Calu3 (cell line): ENCODE data around the gene POLR3B. TPM values are rescaled to one million over a fixed set of nuclear protein-coding genes. Genes with fewer than 3 reads are reported as not detected.

Experiments used
- BruUV-seq: library from RNA; stranded (reverse); fragments of 400-500 nt; replicated peaks from 2 replicates; lab custom pipeline; 2021; lab: Mats Ljungman, UMichigan
- CTCF ChIA-PET: fragments of 300-600 bp; sonication (Branson Sonifier 250); formaldehyde crosslinking; loops from one replicate; lab custom pipeline; 2022; ENCODE audit warnings: antibody characterized with exemption; lab: Charles Lee
- DNase-seq: peaks from one replicate; pipeline ENCODE4 v3.0.0; 2022
- H3K27ac Mint-ChIP-seq: one replicate; pipeline ENCODE4 v1.8.0; 2022; ENCODE audit warnings: mixed read lengths; ENCODE audit not compliant: unreplicated experiment
- H3K27me3 Mint-ChIP-seq: one replicate; pipeline ENCODE4 v1.8.0; 2022; ENCODE audit warnings: mixed read lengths; ENCODE audit not compliant: unreplicated experiment
- H3K36me3 Mint-ChIP-seq: one replicate; pipeline ENCODE4 v1.8.0; 2022; ENCODE audit warnings: mild to moderate bottlenecking, moderate library complexity, mixed read lengths; ENCODE audit not compliant: insufficient read depth, unreplicated experiment
- H3K4me1 Mint-ChIP-seq: one replicate; pipeline ENCODE4 v1.8.0; 2022; ENCODE audit warnings: mild to moderate bottlenecking, low read depth, mixed read lengths; ENCODE audit not compliant: unreplicated experiment
- H3K4me3 Mint-ChIP-seq: one replicate; pipeline ENCODE4 v1.8.0; 2022; ENCODE audit warnings: mild to moderate bottlenecking, low read depth, moderate library complexity, mixed read lengths; ENCODE audit not compliant: unreplicated experiment
- H3K9me3 Mint-ChIP-seq: one replicate; pipeline ENCODE4 v1.8.0; 2022; ENCODE audit warnings: low read depth, mixed read lengths; ENCODE audit not compliant: unreplicated experiment
- intact Hi-C: fragments of 100-400 bp; cut with micrococcal nuclease; formaldehyde crosslinking; loops from one replicate; pipeline ENCODE4 v1.10.0; 2022; ENCODE audit not compliant: unreplicated experiment
- total RNA-seq: library from RNA; stranded (reverse); gene quantifications from 2 replicates; pipeline ENCODE4 v1.2.3, GENCODE V29; 2022
- TF ChIP-seq, protein P1 (sequence below): fragments of 200-600 bp; IDR thresholded peaks from one replicate; pipeline ENCODE4 v1.8.0; 2022; ENCODE audit warnings: antibody characterized with exemption; ENCODE audit not compliant: unreplicated experiment

Gene POLR3B
- total RNA-seq, 1 experiment from 2014 or later = 13.6 TPM

DNA sequence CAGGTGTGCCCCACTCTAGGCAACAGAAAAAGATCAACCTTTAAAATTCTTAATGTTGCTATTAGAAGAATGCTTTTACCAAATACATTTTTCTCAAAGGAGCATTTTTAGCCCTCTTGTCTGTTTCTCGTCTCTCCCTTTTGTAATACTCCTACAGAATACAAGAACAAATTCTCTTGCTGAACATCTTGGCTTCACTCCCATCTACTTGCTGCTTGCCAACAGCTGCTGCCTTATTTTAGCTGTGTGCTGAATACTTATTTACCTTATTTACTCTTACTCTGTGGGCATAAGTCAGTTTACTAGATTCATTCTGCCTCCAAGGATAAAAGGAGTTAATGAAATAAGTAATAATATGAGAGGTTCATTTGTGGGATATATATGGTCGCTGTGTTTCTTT, 70.8 kb downstream of the POLR3B start:
- TF ChIP-seq, protein P1, sequence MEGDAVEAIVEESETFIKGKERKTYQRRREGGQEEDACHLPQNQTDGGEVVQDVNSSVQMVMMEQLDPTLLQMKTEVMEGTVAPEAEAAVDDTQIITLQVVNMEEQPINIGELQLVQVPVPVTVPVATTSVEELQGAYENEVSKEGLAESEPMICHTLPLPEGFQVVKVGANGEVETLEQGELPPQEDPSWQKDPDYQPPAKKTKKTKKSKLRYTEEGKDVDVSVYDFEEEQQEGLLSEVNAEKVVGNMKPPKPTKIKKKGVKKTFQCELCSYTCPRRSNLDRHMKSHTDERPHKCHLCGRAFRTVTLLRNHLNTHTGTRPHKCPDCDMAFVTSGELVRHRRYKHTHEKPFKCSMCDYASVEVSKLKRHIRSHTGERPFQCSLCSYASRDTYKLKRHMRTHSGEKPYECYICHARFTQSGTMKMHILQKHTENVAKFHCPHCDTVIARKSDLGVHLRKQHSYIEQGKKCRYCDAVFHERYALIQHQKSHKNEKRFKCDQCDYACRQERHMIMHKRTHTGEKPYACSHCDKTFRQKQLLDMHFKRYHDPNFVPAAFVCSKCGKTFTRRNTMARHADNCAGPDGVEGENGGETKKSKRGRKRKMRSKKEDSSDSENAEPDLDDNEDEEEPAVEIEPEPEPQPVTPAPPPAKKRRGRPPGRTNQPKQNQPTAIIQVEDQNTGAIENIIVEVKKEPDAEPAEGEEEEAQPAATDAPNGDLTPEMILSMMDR = no peak
- intact Hi-C loops = no loop called here
- no TSS peak for BruUV-seq
- H3K27me3 Mint-ChIP-seq = no peaks in the 10 kb centered on the region
- H3K4me3 Mint-ChIP-seq = no peak overlapping the region
- no peaks in the 10 kb centered on the region for H3K9me3 Mint-ChIP-seq
- no peak overlapping the region for H3K27ac Mint-ChIP-seq
- H3K36me3 Mint-ChIP-seq = no peaks in the 10 kb centered on the region
- CTCF ChIA-PET = no interaction called here
- H3K4me1 Mint-ChIP-seq = no peaks in the 10 kb centered on the region
- no peak for DNase-seq

DNA sequence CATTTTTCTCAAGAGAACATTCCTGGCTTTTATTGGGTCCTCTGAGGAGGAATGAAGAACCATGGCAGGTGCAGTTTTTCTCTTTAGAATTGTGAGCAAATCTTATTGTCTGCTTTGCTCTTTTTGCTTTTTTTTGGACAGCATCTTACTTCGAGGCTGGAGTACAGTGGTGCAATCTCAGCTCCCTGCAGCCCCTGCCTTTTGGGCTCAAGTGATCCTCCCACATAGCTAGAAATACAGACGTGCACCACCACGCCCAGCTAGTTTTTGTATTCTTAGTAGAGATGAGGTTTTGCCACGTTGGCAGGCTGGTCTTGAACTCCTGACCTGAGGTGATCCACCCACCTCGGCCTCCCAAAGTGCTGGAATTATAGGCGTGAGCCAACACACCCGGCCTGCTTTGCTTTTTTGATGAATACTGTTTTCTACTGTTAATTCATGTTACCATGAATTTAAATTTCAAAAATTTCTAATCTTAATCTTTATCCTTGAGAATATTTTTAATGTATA, 71.5 kb downstream of the POLR3B start:
- intact Hi-C loops = no loop called here
- TF ChIP-seq, protein P1 = no peak
- no peak overlapping the region for H3K4me3 Mint-ChIP-seq
- no peak for DNase-seq
- H3K4me1 Mint-ChIP-seq = no peaks in the 10 kb centered on the region
- no peak overlapping the region for H3K27ac Mint-ChIP-seq
- H3K36me3 Mint-ChIP-seq = peaks cover 4% of the 10 kb centered on the region
- H3K27me3 Mint-ChIP-seq = no peaks in the 10 kb centered on the region
- CTCF ChIA-PET = no interaction called here
- H3K9me3 Mint-ChIP-seq = no peaks in the 10 kb centered on the region
- no TSS peak for BruUV-seq

DNA sequence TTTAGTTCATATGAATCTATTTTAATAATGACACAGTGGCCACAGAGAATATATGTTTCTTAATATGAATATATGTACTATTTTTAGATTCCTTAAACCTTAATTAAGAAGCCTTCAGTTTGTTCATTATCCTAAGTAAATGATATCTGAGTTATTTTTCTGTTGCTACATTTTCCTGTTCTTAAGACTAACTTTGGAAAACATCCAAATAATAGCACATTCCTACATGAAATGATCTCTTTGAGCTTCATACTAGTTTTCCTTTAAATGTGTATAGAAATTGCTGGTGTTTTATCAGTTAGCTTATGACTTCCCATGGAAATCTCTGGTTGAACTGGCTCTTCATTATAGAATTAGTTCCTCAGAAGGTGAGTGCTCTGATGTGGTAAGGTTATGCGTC, 72.1 kb downstream of the POLR3B start:
- Mint-ChIP-seq H3K4me1 (no peaks in the 10 kb centered on the region), H3K9me3 (no peaks in the 10 kb centered on the region), H3K27me3 (no peaks in the 10 kb centered on the region), H3K27ac (no peak overlapping the region), H3K36me3 (peaks cover 9% of the 10 kb centered on the region), H3K4me3 (no peak overlapping the region)
- intact Hi-C loops = no loop called here
- no peak for DNase-seq
- BruUV-seq = no TSS peak
- CTCF ChIA-PET = no interaction called here
- TF ChIP-seq, protein P1 = no peak

DNA sequence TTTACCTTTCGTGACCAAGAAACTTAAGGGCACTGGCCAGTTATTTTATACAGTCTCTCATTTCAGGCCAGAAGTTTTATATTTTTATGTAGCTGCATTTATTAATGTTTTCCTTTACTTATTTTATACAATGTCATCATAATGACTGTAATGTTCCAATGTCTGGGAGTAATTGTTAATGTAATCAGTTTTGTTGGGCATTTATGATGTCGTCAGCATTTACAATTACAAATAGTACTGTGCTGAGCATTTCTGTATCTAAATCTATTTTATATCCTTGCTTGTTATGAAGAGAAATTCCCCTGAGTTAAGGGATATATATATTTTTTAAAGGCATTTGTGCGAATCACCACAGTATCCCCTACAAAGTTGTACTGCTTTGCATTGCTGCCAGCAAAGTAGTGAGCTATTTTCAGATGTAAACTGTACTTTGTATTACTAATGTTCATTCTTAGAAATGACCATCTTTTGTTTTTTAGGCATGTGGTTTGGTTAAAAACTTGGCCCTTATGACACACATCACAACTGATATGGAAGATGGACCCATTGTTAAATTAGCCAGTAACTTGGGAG, 74.4 kb downstream of the POLR3B start:
- BruUV-seq = no TSS peak
- H3K9me3 Mint-ChIP-seq = no peaks in the 10 kb centered on the region
- no peaks in the 10 kb centered on the region for H3K27me3 Mint-ChIP-seq
- H3K4me3 Mint-ChIP-seq = no peak overlapping the region
- intact Hi-C loops = no loop called here
- H3K4me1 Mint-ChIP-seq = no peaks in the 10 kb centered on the region
- TF ChIP-seq, protein P1 = no peak
- DNase-seq = no peak
- CTCF ChIA-PET = interaction anchor here (0.6 kb wide), 1 partner anchor 9 kb away, joined by 4 read pairs; no protein-coding TSS in a partner anchor
- peaks cover 12% of the 10 kb centered on the region for H3K36me3 Mint-ChIP-seq
- H3K27ac Mint-ChIP-seq = no peak overlapping the region
